Nephron progenitor cell (in vitro differentiated cells): Measurements from ENCODE around the gene ZNF609.
A peak's percentile ranks its signal among the peaks of the same experiment; 100 is the strongest.

Experiments
- DNase-seq: peaks from one replicate; pipeline ENCODE4 v3.0.0; 2021
- H3K27ac Mint-ChIP-seq: 2 replicates; pipeline ENCODE4 v1.8.0; 2021; ENCODE audit warnings: mild to moderate bottlenecking, moderate library complexity, mixed read lengths
- H3K27me3 Mint-ChIP-seq: 2 replicates; pipeline ENCODE4 v1.8.0; 2021; ENCODE audit warnings: mild to moderate bottlenecking, low read depth, mixed read lengths; ENCODE audit not compliant: poor library complexity
- H3K36me3 Mint-ChIP-seq: 2 replicates; pipeline ENCODE4 v1.8.0; 2021; ENCODE audit warnings: low read depth, mixed read lengths
- H3K4me1 Mint-ChIP-seq: 2 replicates; pipeline ENCODE4 v1.8.0; 2021; ENCODE audit warnings: mixed read lengths
- H3K4me3 Mint-ChIP-seq: 2 replicates; pipeline ENCODE4 v1.8.0; 2021; ENCODE audit warnings: mild to moderate bottlenecking, moderate library complexity, mixed read lengths
- H3K9me3 Mint-ChIP-seq: 2 replicates; pipeline ENCODE4 v1.8.0; 2021; ENCODE audit warnings: mild to moderate bottlenecking, moderate library complexity, mixed read lengths
- CTCF ChIP-seq: fragments of 200-600 bp; sonication (generic); IDR thresholded peaks from 2 replicates; pipeline ENCODE4 v1.5.0; 2021; ENCODE audit warnings: antibody characterized with exemption

Gene ZNF609

GRCh38 chr15:64513823-64514222 is 53.4 kb downstream of the ZNF609 start:
- H3K4me3 Mint-ChIP-seq: no peak overlapping the region
- H3K27ac Mint-ChIP-seq: no peak overlapping the region
- TF ChIP-seq CTCF: no peak

GRCh38 chr15:64515196-64515595 is 54.8 kb downstream of the ZNF609 start:
- Mint-ChIP-seq H3K4me3 (no peak overlapping the region), H3K36me3 (peaks cover 48% of the 10 kb centered on the region), H3K27me3 (peaks cover 3% of the 10 kb centered on the region), H3K4me1 (peaks cover 16% of the 10 kb centered on the region), H3K9me3 (no peaks in the 10 kb centered on the region), H3K27ac (peak overlapping the region; percentile 72)
- DNase-seq: no peak
- TF ChIP-seq CTCF: no peak

More at GRCh38 chr15:64513823-64514222, 53.4 kb downstream of the ZNF609 start:
- peaks cover 58% of the 10 kb centered on the region for H3K36me3 Mint-ChIP-seq
- DNase-seq: no peak
- H3K4me1 Mint-ChIP-seq: peaks cover 19% of the 10 kb centered on the region
- H3K27me3 Mint-ChIP-seq: peaks cover 3% of the 10 kb centered on the region
- H3K9me3 Mint-ChIP-seq: no peaks in the 10 kb centered on the region

GRCh38 chr15:64515825-64516224 is 55.4 kb downstream of the ZNF609 start:
- Mint-ChIP-seq H3K36me3 (peaks cover 49% of the 10 kb centered on the region), H3K27ac (no peak overlapping the region), H3K4me3 (no peak overlapping the region), H3K27me3 (peaks cover 3% of the 10 kb centered on the region), H3K9me3 (no peaks in the 10 kb centered on the region), H3K4me1 (peaks cover 22% of the 10 kb centered on the region)
- no peak for TF ChIP-seq CTCF
- no peak for DNase-seq

GRCh38 chr15:64519897-64520296 is 59.5 kb downstream of the ZNF609 start:
- Mint-ChIP-seq H3K27me3 (no peaks in the 10 kb centered on the region), H3K9me3 (no peaks in the 10 kb centered on the region), H3K27ac (no peak overlapping the region), H3K4me3 (no peak overlapping the region), H3K36me3 (peaks cover 47% of the 10 kb centered on the region), H3K4me1 (peaks cover 40% of the 10 kb centered on the region)
- DNase-seq: no peak
- no peak for TF ChIP-seq CTCF

- H3K4me1 Mint-ChIP-seq: peaks cover 40% of the 10 kb centered on the region
- peaks cover 51% of the 10 kb centered on the region for H3K36me3 Mint-ChIP-seq
- no peak overlapping the region for H3K4me3 Mint-ChIP-seq
- TF ChIP-seq CTCF: no peak
- H3K9me3 Mint-ChIP-seq: no peaks in the 10 kb centered on the region
- H3K27me3 Mint-ChIP-seq: no peaks in the 10 kb centered on the region
- H3K27ac Mint-ChIP-seq: peak overlapping the region; percentile 96
- DNase-seq: no peak
These were observed 60.8 kb downstream of the ZNF609 start for GRCh38 chr15:64521201-64521600.

GRCh38 chr15:64521726-64522164 is 61.4 kb downstream of the ZNF609 start:
- Mint-ChIP-seq H3K36me3 (peaks cover 48% of the 10 kb centered on the region), H3K4me3 (no peak overlapping the region), H3K27ac (peak overlapping the region; percentile 96), H3K27me3 (no peaks in the 10 kb centered on the region), H3K9me3 (no peaks in the 10 kb centered on the region), H3K4me1 (peaks cover 40% of the 10 kb centered on the region)
- no peak for TF ChIP-seq CTCF
- DNase-seq: no peak
